SK-N-SH (cell line): ENCODE measurements around the gene RNF39. TPM values are rescaled to one million over a fixed set of nuclear protein-coding genes. Genes with fewer than 3 reads are reported as not detected.

Source experiments
- CTCF ChIA-PET: fragments of 300-600, 350-600 bp; formaldehyde crosslinking; extraction: SDS; loops from one replicate; lab custom pipeline; 2021; lab: Yijun Ruan, JAX
- POLR2A ChIA-PET: fragments of 350-600 bp; sonication (Branson Sonifier 250); formaldehyde crosslinking; extraction: SDS; loops from one replicate; lab custom pipeline; 2020; ENCODE audit warnings: antibody characterized with exemption, inconsistent platforms; lab: Yijun Ruan, JAX
- DNase-seq: peaks from one replicate; pipeline ENCODE4 v3.0.0; 2012
- H2AFZ ChIP-seq: fragments of 200-600 bp; sonication (generic); 2 replicates; pipeline ENCODE4 v1.8.1; 2016; ENCODE audit warnings: antibody characterized with exemption, mild to moderate bottlenecking, low read depth
- H3F3A ChIP-seq: fragments of 200-600 bp; sonication (generic); replicated peaks from 2 replicates; pipeline ENCODE3; 2016; ENCODE audit warnings: antibody characterized with exemption, mild to moderate bottlenecking; ENCODE audit not compliant: insufficient read depth
- H3K27ac ChIP-seq, 2 experiments: fragments of 200-500 bp in 1 of 2; fragments of 200-600 bp in 1 of 2; sonication (Bioruptor generic) in 1 of 2; sonication (generic), shearing (Covaris generic) in 1 of 2; 2 replicates each; pipeline versions ENCODE4 v1.5.1 to v1.6.1; 2014 to 2016; ENCODE audit warnings: low read depth in 2 of 2, inconsistent platforms in 1 of 2, low read length in 1 of 2, mild to moderate bottlenecking in 1 of 2, mixed read lengths in 1 of 2
- H3K27me3 ChIP-seq: fragments of 200-600 bp; sonication (generic), shearing (Covaris generic); 2 replicates; pipeline ENCODE4 v1.6.1; 2016; ENCODE audit warnings: mixed run types; ENCODE audit not compliant: insufficient read depth
- H3K36me3 ChIP-seq, 2 experiments: fragments of 200-500 bp in 1 of 2; fragments of 200-600 bp in 1 of 2; sonication (Bioruptor generic) in 1 of 2; sonication (generic) in 1 of 2; replicated peaks in 1 of 2; 2 replicates each; pipeline versions ENCODE3 to v1.5.1; 2014 to 2016; ENCODE audit warnings: low read length in 1 of 2, mild to moderate bottlenecking in 1 of 2; ENCODE audit not compliant: insufficient read depth in 2 of 2, control insufficient read depth in 1 of 2
- H3K4me1 ChIP-seq, 2 experiments: fragments of 200-500 bp in 1 of 2; fragments of 200-600 bp in 1 of 2; sonication (Bioruptor generic) in 1 of 2; sonication (generic), shearing (Covaris generic) in 1 of 2; 2 replicates each; pipeline versions ENCODE4 v1.5.1 to v1.6.1; 2014 to 2016; ENCODE audit warnings: low read depth in 1 of 2, low read length in 1 of 2, mixed run types in 1 of 2; ENCODE audit not compliant: insufficient read depth in 2 of 2, control insufficient read depth in 1 of 2
- H3K4me2 ChIP-seq: fragments of 200-600 bp; sonication (generic), shearing (Covaris generic); 2 replicates; pipeline ENCODE4 v1.6.1; 2017; ENCODE audit warnings: mixed run types
- H3K4me3 ChIP-seq, 2 experiments: fragments of 200-500 bp in 1 of 2; fragments of 200-600 bp in 1 of 2; sonication (Bioruptor generic) in 1 of 2; sonication (generic), shearing (Covaris generic) in 1 of 2; 2 replicates each; pipeline versions ENCODE4 v1.5.1 to v1.8.1; 2014 to 2016; ENCODE audit warnings: low read depth in 2 of 2, inconsistent platforms in 1 of 2, low read length in 1 of 2, mild to moderate bottlenecking in 1 of 2, mixed read lengths in 1 of 2, moderate library complexity in 1 of 2
- H3K79me2 ChIP-seq: fragments of 200-600 bp; sonication (generic); 2 replicates; pipeline ENCODE4 v1.8.1; 2017; ENCODE audit warnings: mild to moderate bottlenecking; ENCODE audit not compliant: insufficient read depth
- H3K9ac ChIP-seq: fragments of 200-600 bp; sonication (generic); 2 replicates; pipeline ENCODE4 v1.6.1; 2017; ENCODE audit warnings: mixed run types
- H3K9me2 ChIP-seq: fragments of 200-600 bp; sonication (generic); 2 replicates; pipeline ENCODE4 v1.6.1; 2017; ENCODE audit warnings: mixed run types
- H3K9me3 ChIP-seq: fragments of 200-600 bp; sonication (generic); 2 replicates; pipeline ENCODE4 v1.6.1; 2017; ENCODE audit warnings: mixed run types, mild to moderate bottlenecking, moderate library complexity
- H4K20me1 ChIP-seq: fragments of 200-600 bp; sonication (generic); 2 replicates; pipeline ENCODE4 v1.6.1; 2017; ENCODE audit warnings: mild to moderate bottlenecking, mixed run types; ENCODE audit not compliant: insufficient read depth
- JUND ChIP-seq: IDR thresholded peaks from 2 replicates; pipeline ENCODE4 v1.4.0; 2012
- POLR2AphosphoS5 ChIP-seq: IDR thresholded peaks from 2 replicates; pipeline ENCODE4 v1.6.1; 2012; ENCODE audit warnings: low read depth, low read length
- RCOR1 ChIP-seq: fragments of 150-350 bp; IDR thresholded peaks from 2 replicates; pipeline ENCODE4 v1.6.1; 2017; ENCODE audit warnings: antibody characterized with exemption, low read length
- RFX5 ChIP-seq: IDR thresholded peaks from 2 replicates; pipeline ENCODE4 v1.6.1; 2012; ENCODE audit warnings: mild to moderate bottlenecking, improper control_type of control experiment, low read length
- SMC3 ChIP-seq: IDR thresholded peaks from 2 replicates; pipeline ENCODE4 v1.6.1; 2012; ENCODE audit warnings: low read depth, low read length, improper control_type of control experiment
- WGBS: methylation state at CpG from one replicate; pipeline ENCODE4 v1.1.6; 2017; ENCODE audit warnings: low lambda C conversion rate; 5-methylcytosine and 5-hydroxymethylcytosine counted together
- polyA plus RNA-seq, 3 experiments: library from polyadenylated mRNA; depleted of rRNA; stranded (reverse); fragments of >200 nt; gene quantifications; 2 replicates each; pipeline ENCODE4 v1.2.3, GENCODE V29; 2012
- TF ChIP-seq, protein P1 (sequence below): IDR thresholded peaks from 2 replicates; pipeline ENCODE4 v1.4.0; 2012; ENCODE audit warnings: low read depth, borderline replicate concordance

Gene RNF39, protein sequence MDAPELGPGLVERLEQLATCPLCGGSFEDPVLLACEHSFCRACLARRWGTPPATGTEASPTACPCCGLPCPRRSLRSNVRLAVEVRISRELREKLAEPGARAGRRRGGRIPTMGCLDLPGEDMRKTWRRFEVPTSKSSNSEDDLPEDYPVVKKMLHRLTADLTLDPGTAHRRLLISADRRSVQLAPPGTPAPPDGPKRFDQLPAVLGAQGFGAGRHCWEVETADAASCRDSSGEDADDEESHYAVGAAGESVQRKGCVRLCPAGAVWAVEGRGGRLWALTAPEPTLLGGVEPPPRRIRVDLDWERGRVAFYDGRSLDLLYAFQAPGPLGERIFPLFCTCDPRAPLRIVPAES
- not detected in 2 replicates for polyA plus RNA-seq (2012; rRNA removed)
- polyA plus RNA-seq (2012; cell fraction: cytosol; rRNA removed), result not detected in 2 replicates
- polyA plus RNA-seq (2012; cell fraction: nucleus; rRNA removed), result 0.02 TPM in 1 of 2 replicates, not detected in the other

DNA sequence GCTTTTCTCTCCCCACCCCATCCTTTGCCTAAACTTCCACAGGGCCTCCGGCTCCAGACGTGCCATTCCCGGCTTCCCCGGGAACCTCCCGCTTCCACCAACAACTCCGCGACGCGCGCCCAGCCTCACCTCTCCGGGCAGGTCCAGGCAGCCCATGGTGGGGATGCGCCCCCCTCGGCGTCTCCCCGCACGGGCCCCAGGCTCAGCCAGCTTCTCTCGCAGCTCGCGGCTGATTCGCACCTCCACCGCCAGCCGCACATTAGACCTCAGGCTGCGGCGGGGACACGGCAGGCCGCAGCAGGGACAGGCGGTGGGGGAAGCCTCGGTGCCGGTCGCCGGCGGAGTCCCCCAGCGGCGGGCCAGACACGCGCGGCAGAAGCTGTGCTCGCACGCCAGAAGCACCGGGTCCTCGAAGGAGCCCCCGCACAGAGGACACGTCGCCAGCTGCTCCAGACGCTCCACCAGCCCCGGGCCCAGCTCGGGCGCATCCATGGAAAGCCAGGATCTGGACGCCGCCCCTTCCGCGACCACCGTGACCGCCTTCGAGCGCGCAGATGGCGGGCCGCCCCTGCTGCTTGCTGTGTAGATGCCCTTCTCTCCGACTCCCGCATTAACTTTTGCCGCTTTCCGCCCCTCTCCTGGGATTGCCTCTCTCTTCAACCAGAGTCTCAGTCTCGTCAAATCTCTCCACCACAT, at the start of gene RNF39:
Gene RNF39 (minus strand): TSS at position 676 of the 696 bp plus-strand sequence. CDS start 184 bp downstream, at position 492.
- Histone ChIP-seq H3K4me3 (no peak within 1 kb of the TSS), H3K27ac (no peak within 1 kb of the TSS)

DNA sequence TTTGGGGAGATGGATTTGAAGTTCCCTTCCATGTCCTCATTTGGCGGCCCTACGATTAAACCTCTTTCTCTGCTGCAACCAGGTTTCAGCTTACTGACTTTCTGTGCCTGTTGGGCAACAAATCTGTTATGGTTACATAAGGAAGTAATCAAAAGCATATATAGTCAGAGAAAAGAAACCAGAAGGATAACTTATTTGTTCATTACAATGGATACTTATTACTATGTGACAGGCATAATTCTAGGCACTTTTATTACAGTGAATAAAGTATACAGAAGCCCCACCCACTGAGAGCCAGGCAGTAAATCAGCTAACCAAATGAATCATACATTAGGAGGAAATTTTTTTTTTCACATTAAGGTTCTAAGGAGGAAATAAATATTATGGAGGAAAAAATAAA, 46.9 kb upstream of the RNF39 start:
- CTCF ChIA-PET, result interaction anchor here (1.6 to 8.0 kb wide), 2 partner anchors 9 to 18 kb away, joined by 7 to 65 read pairs; no protein-coding TSS in a partner anchor
- TF ChIP-seq, protein P1, sequence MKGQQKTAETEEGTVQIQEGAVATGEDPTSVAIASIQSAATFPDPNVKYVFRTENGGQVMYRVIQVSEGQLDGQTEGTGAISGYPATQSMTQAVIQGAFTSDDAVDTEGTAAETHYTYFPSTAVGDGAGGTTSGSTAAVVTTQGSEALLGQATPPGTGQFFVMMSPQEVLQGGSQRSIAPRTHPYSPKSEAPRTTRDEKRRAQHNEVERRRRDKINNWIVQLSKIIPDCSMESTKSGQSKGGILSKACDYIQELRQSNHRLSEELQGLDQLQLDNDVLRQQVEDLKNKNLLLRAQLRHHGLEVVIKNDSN, result no peak
- TF ChIP-seq POLR2AphosphoS5, result no peak
- TF ChIP-seq, all 33 proteins: peak for 0
- Histone ChIP-seq H3K79me2 (no peaks in the 10 kb centered on the region), H3K9me3 (no peaks in the 10 kb centered on the region), H3K4me2 (no peak overlapping the region), H4K20me1 (no peaks in the 10 kb centered on the region), H3K9ac (no peak overlapping the region), H2AFZ (no peak overlapping the region), H3K36me3 (no peaks in the 10 kb centered on the region), H3K4me3 (no peak overlapping the region), H3K4me1 (no peaks in the 10 kb centered on the region), H3F3A (no peaks in the 10 kb centered on the region), H3K9me2 (no peaks in the 10 kb centered on the region), H3K27ac (no peak overlapping the region), H3K27me3 (peaks cover 47% of the 10 kb centered on the region)
- POLR2A ChIA-PET, result no interaction called here
- WGBS, result 5% methylated on average over 2 of the region's 2 CpGs
- no peak for DNase-seq

More for the DNA sequence above, at the start of gene RNF39:
- H3K36me3 ChIP-seq, result peaks cover 0 to 5% of the 10 kb centered on the region in 2 experiments
- no peaks in the 10 kb centered on the region for H3K9me2 ChIP-seq
- no peak within 1 kb of the TSS for H3K9ac ChIP-seq
- 31% methylated on average over 46 of the region's 64 CpGs for WGBS
- H3K27me3 ChIP-seq, result no peaks in the 10 kb centered on the region; the same call in 1 of the 2 replicates
- H3F3A ChIP-seq, result no peaks in the 10 kb centered on the region
- no peak within 1 kb of the TSS for H2AFZ ChIP-seq
- H4K20me1 ChIP-seq, result no peaks in the 10 kb centered on the region
- peak; percentile 59 for DNase-seq
- no peaks in the 10 kb centered on the region; a peak in 1 of 4 replicates for H3K4me1 ChIP-seq
- CTCF ChIA-PET, result no interaction called here
- H3K79me2 ChIP-seq, result no peaks in the 10 kb centered on the region
- no peak within 1 kb of the TSS for H3K4me2 ChIP-seq
- POLR2A ChIA-PET, result interaction anchor here (1.2 kb wide), 1 partner anchor 9 kb away, joined by 3 read pairs; the partner anchor contains the start of gene PPP1R11
- TF ChIP-seq SMC3, result no peak
- TF ChIP-seq POLR2AphosphoS5, result no peak
- no peak for TF ChIP-seq RCOR1
- TF ChIP-seq JUND, result no peak
- TF ChIP-seq RFX5, result no peak
- TF ChIP-seq, all 33 proteins: peak for 0
- no peaks in the 10 kb centered on the region for H3K9me3 ChIP-seq
